HepG2 (cell line): ENCODE measurements around the gene JAG1. TPM values are rescaled to one million over a fixed set of nuclear protein-coding genes. Genes with fewer than 3 reads are reported as not detected.

Experiments used
- ATAC-seq: fragments of 200-7000 bp; cut with Tn5 transposase; 3 replicates; pipeline ENCODE4 v1.9.1; 2020; ENCODE audit warnings: mild to moderate bottlenecking, moderate library complexity
- BruUV-seq: library from RNA; stranded (reverse); fragments of 400-500 nt; replicated peaks from 2 replicates; lab custom pipeline; 2021; lab: Mats Ljungman, UMichigan
- CTCF ChIA-PET: fragments of 300-600 bp; formaldehyde crosslinking; extraction: SDS; loops from one replicate; lab custom pipeline; 2021; ENCODE audit warnings: low total read pairs, inconsistent platforms, low intra/inter-chr PET ratio; lab: Yijun Ruan, JAX
- POLR2A ChIA-PET: fragments of 350-600 bp; sonication (Branson Sonifier 250); formaldehyde crosslinking; loops from one replicate; lab custom pipeline; 2020; ENCODE audit warnings: antibody characterized with exemption, inconsistent platforms; lab: Yijun Ruan, JAX
- DNase-seq: peaks from one replicate; pipeline ENCODE4 v3.0.0-alpha.2; 2015; ENCODE audit warnings: low spot score
- FAIRE-seq: peaks from 3 replicates; lab custom pipeline; 2011; peaks lifted over from hg19 to GRCh38; lab: Jason Lieb, UNC
- H2AFZ ChIP-seq: one replicate; pipeline ENCODE4 v1.6.1; 2011; ENCODE audit warnings: low read length, inconsistent platforms
- H3K27ac ChIP-seq: fragments of 300-600 bp; 3 replicates; pipeline ENCODE4 v1.8.0; 2011; ENCODE audit warnings: mixed run types, mild to moderate bottlenecking, mixed read lengths, low read length, inconsistent platforms; ENCODE audit not compliant: insufficient read depth; ENCODE audit errors: extremely low read length
- H3K27me3 ChIP-seq, 2 experiments: fragments of 200-600 bp in 1 of 2; 2 replicates in 1 of 2; 3 replicates in 1 of 2; pipeline versions ENCODE4 v1.6.0 to v1.8.0; 2011; ENCODE audit warnings: low read length in 2 of 2, mild to moderate bottlenecking in 2 of 2, moderate library complexity in 2 of 2, inconsistent platforms in 1 of 2; ENCODE audit not compliant: insufficient read depth in 2 of 2, control insufficient read depth in 1 of 2
- H3K36me3 ChIP-seq, 2 experiments: fragments of 200-600 bp in 1 of 2; replicated peaks in 1 of 2; 2 replicates in 1 of 2; 3 replicates in 1 of 2; pipeline versions ENCODE4 v1.5.1 to v1.8.0; 2011; ENCODE audit warnings: low read length in 2 of 2, inconsistent platforms in 1 of 2; ENCODE audit not compliant: insufficient read depth in 2 of 2, control insufficient read depth in 1 of 2
- H3K4me1 ChIP-seq: 2 replicates; pipeline ENCODE4 v1.5.1; 2012; ENCODE audit warnings: low read length, inconsistent platforms; ENCODE audit not compliant: insufficient read depth
- H3K4me2 ChIP-seq: 2 replicates; pipeline ENCODE4 v1.6.0; 2011; ENCODE audit warnings: low read depth, low read length, inconsistent platforms
- H3K4me3 ChIP-seq, 3 experiments: fragments of 200-600 bp in 1 of 3; sonication (generic), shearing (Covaris generic) in 1 of 3; replicated peaks in 1 of 3; 2 replicates each; pipeline ENCODE4 v1.5.1; 2011 to 2016; ENCODE audit warnings: low read length in 3 of 3, inconsistent platforms in 2 of 3, low read depth in 2 of 3, mild to moderate bottlenecking in 2 of 3, control low read depth in 1 of 3, mixed read lengths in 1 of 3; ENCODE audit not compliant: insufficient read depth in 1 of 3
- H3K79me2 ChIP-seq: one replicate; pipeline ENCODE4 v1.6.1; 2011; ENCODE audit warnings: low read length, inconsistent platforms; ENCODE audit not compliant: insufficient read depth
- H3K9ac ChIP-seq: 2 replicates; pipeline ENCODE4 v1.6.0; 2011; ENCODE audit warnings: mild to moderate bottlenecking, low read depth, low read length, inconsistent platforms; ENCODE audit not compliant: insufficient read depth
- H3K9me3 ChIP-seq: 2 replicates; pipeline ENCODE4 v1.5.1; 2012; ENCODE audit warnings: mild to moderate bottlenecking, low read length
- H4K20me1 ChIP-seq: 2 replicates; pipeline ENCODE4 v1.6.0; 2011; ENCODE audit warnings: inconsistent platforms, mild to moderate bottlenecking, low read length, moderate library complexity; ENCODE audit not compliant: insufficient read depth
- DMTF1 ChIP-seq: sonication (generic); formaldehyde crosslinking; IDR thresholded peaks from 2 replicates; pipeline ENCODE4 v1.4.0; 2020; ENCODE audit warnings: mild to moderate bottlenecking, missing genetic modification reagents
- FOXO4 ChIP-seq: sonication (generic); formaldehyde crosslinking; conservative IDR thresholded peaks from 2 replicates; pipeline ENCODE4 v1.8.1; 2023; ENCODE audit warnings: missing genetic modification reagents
- HNRNPLL ChIP-seq: fragments of 200-400 bp; formaldehyde crosslinking; IDR thresholded peaks from 2 replicates; pipeline ENCODE4 v1.6.1; 2017; ENCODE audit warnings: mild to moderate bottlenecking, low read depth, low read length; ENCODE audit not compliant: poor library complexity, severe bottlenecking
- POLR2A ChIP-seq, 2 experiments: IDR thresholded peaks; 2 replicates each; pipeline ENCODE4 v1.6.1; 2011; ENCODE audit warnings: low read depth in 2 of 2, low read length in 2 of 2, mild to moderate bottlenecking in 1 of 2, moderate library complexity in 1 of 2; ENCODE audit not compliant: insufficient read depth in 1 of 2
- POLR2AphosphoS5 ChIP-seq: IDR thresholded peaks from 2 replicates; pipeline ENCODE4 v1.6.1; 2012; ENCODE audit warnings: low read depth, low read length
- POLR2G ChIP-seq: fragments of 200-400 bp; formaldehyde crosslinking; IDR thresholded peaks from 2 replicates; pipeline ENCODE4 v1.6.1; 2018; ENCODE audit warnings: mild to moderate bottlenecking, low read depth, low read length, moderate library complexity
- RBM22 ChIP-seq: fragments of 200-400 bp; formaldehyde crosslinking; optimal IDR thresholded peaks from 2 replicates; pipeline ENCODE3; 2017; ENCODE audit warnings: mild to moderate bottlenecking, low read length, moderate library complexity
- SRSF9 ChIP-seq: fragments of 200-400 bp; formaldehyde crosslinking; IDR thresholded peaks from 2 replicates; pipeline ENCODE4 v1.6.1; 2018; ENCODE audit warnings: borderline replicate concordance, mild to moderate bottlenecking, low read depth, low read length; ENCODE audit not compliant: insufficient read depth, poor library complexity, severe bottlenecking
- ZNF335 ChIP-seq: sonication (generic); formaldehyde crosslinking; IDR thresholded peaks from 2 replicates; pipeline ENCODE4 v1.4.0; 2020; ENCODE audit warnings: missing genetic modification reagents
- ZNF367 ChIP-seq: sonication (generic); formaldehyde crosslinking; IDR thresholded peaks from 2 replicates; pipeline ENCODE4 v1.4.0; 2020; ENCODE audit warnings: missing genetic modification reagents, borderline replicate concordance
- ZNF430 ChIP-seq: sonication (generic); formaldehyde crosslinking; IDR thresholded peaks from 2 replicates; pipeline ENCODE4 v1.9.0; 2021; ENCODE audit warnings: mild to moderate bottlenecking, missing genetic modification reagents
- ZNF556 ChIP-seq: sonication (generic); formaldehyde crosslinking; IDR thresholded peaks from 2 replicates; pipeline ENCODE4 v1.4.0; 2020; ENCODE audit warnings: mild to moderate bottlenecking, missing genetic modification reagents, borderline replicate concordance
- ZNF574 ChIP-seq: sonication (generic); formaldehyde crosslinking; IDR thresholded peaks from 2 replicates; pipeline ENCODE4 v1.4.0; 2020; ENCODE audit warnings: missing genetic modification reagents
- ZNF883 ChIP-seq: sonication (generic); formaldehyde crosslinking; IDR thresholded peaks from 2 replicates; pipeline ENCODE4 v1.5.1; 2020; ENCODE audit warnings: mild to moderate bottlenecking, missing genetic modification reagents; ENCODE audit errors: not compliant biosample characterization
- WGBS: methylation state at CpG from one replicate; pipeline ENCODE4 v1.1.6; 2017; ENCODE audit warnings: low lambda C conversion rate; 5-methylcytosine and 5-hydroxymethylcytosine counted together
- in situ Hi-C: cut with HindIII; loops from 2 replicates; pipeline ENCODE4 v1.10.0; 2017; ENCODE audit warnings: low pct_unique_long_range_greater_than_20kb; ENCODE audit not compliant: extremely low pct_ligation_motif_present
- intact Hi-C: fragments of 100-400 bp; cut with micrococcal nuclease; formaldehyde crosslinking; loops from one replicate; pipeline ENCODE4 v1.10.0; 2022; ENCODE audit not compliant: unreplicated experiment
- polyA plus RNA-seq, 8 experiments: library from polyadenylated mRNA; depleted of rRNA in 3 of 8; stranded (reverse) in 7 of 8; unstranded in 1 of 8; fragments of >200 nt; fragmentation: Illumina TruSeq in 4 of 8; extraction: Trizol in 4 of 8; gene quantifications; 2 replicates each; pipeline versions ENCODE4 v1.2.1 to v1.2.3, GENCODE V29; 2011 to 2016; ENCODE audit warnings: low read depth in 4 of 8, missing spikeins in 1 of 8, mixed read lengths in 1 of 8; ENCODE audit not compliant: insufficient read depth in 1 of 8
- total RNA-seq, 5 experiments: library from RNA; depleted of rRNA; stranded (reverse); fragments of >200 nt; fragmentation: Illumina TruSeq; extraction: Trizol; gene quantifications; 2 replicates each; pipeline ENCODE4 v1.2.3, GENCODE V29; 2016; ENCODE audit warnings: low read depth in 1 of 5

The JAG1 gene
- total and polyA plus RNA-seq, 2 of the 13 experiments (the other 11 are each of a cell fraction or from before 2014, with no cell fraction given), result 47.1 to 56.3 TPM

- ATAC-seq (no peak), FAIRE-seq (no peak), DNase-seq (no peak)
- no TSS peak for BruUV-seq
- H4K20me1 ChIP-seq, result no peaks in the 10 kb centered on the region
- H3K9ac ChIP-seq, result no peak overlapping the region
- peaks cover 2% of the 10 kb centered on the region for H3K4me1 ChIP-seq
- no peak overlapping the region for H3K4me2 ChIP-seq
- no peak overlapping the region for H3K4me3 ChIP-seq
- H3K79me2 ChIP-seq, result no peaks in the 10 kb centered on the region
- 99% methylated on average over 5 of the region's 9 CpGs for WGBS
- intact Hi-C loops (no loop called here), in situ Hi-C loops (loop anchor here (10.0 kb wide), 1 partner anchor 212 kb away; the partner anchor contains the start of genes MKKS and SLX4IP)
- ChIA-PET CTCF (interaction anchor here (1.5 to 2.0 kb wide), 2 partner anchors 94 to 177 kb away, joined by 4 to 17 read pairs; no protein-coding TSS in a partner anchor), POLR2A (no interaction called here)
- H3K27me3 ChIP-seq, result no peaks in the 10 kb centered on the region
- no peak for TF ChIP-seq SRSF9
- TF ChIP-seq DMTF1 (CRISPR knock-in tag), result 0 out of 2 replicates have a peak, but pooled peaks have one; percentile 29
- no peak for TF ChIP-seq ZNF556 (CRISPR knock-in tag)
- TF ChIP-seq HNRNPLL, result no peak
- TF ChIP-seq ZNF430, result no peak
- no peak for TF ChIP-seq ZNF574 (CRISPR knock-in tag)
- TF ChIP-seq ZNF335 (CRISPR knock-in tag), result no peak
- TF ChIP-seq ZNF883 (CRISPR knock-in tag), result no peak
- TF ChIP-seq RBM22, result peak; percentile 79
- 0 out of 2 replicates have a peak, but pooled peaks have one; percentile 12 for TF ChIP-seq FOXO4 (CRISPR knock-in tag)
- TF ChIP-seq ZNF367, result no peak
- TF ChIP-seq POLR2G, result 0 out of 2 replicates have a peak, but pooled peaks have one; percentile 15
- 0 out of 4 replicates have a peak, but pooled peaks of 1 of the 2 experiments have one; percentile 3 for TF ChIP-seq POLR2A (IDR thresholded peaks at IDR 0.05; ENCODE audit: insufficient read depth in 1 of 2, low read depth in 2 of 2, low read length in 2 of 2)
- TF ChIP-seq POLR2AphosphoS5, result peak; percentile 22; the same call in 1 of the 2 replicates
- no peak overlapping the region for H2AFZ ChIP-seq
- no peak overlapping the region for H3K27ac ChIP-seq
- H3K36me3 ChIP-seq, result peaks cover 91 to 100% of the 10 kb centered on the region in 2 experiments
- no peaks in the 10 kb centered on the region for H3K9me3 ChIP-seq
These were observed 26.8 kb downstream of the JAG1 start for GRCh38 chr20:10646886-10647420.
